ENCODE data around the gene ZACN.

- TF ChIP-seq CTCF (IDR thresholded peaks at IDR 0.05) (no peak), POLR2A (IDR thresholded peaks at IDR 0.05) (no peak)
These were observed 12.7 kb downstream of the ZACN start for GRCh38 chr17:76091526-76092286.

All from prostate gland (tissue), 2 donors.